ENCODE results near the gene GPBP1. TPM values are rescaled to one million over a fixed set of nuclear protein-coding genes. Genes with fewer than 3 reads are reported as not detected.

Gene GPBP1
- polyA plus RNA-seq, 1 of the 3 experiments (the other 2 are of a cell fraction), result 11.4 TPM

GRCh38 chr5:57199866-57200265 lies 26.0 kb downstream of the GPBP1 start:
- H3K9ac ChIP-seq, result no peak overlapping the region
- TF ChIP-seq NRF1 (IDR thresholded peaks at IDR 0.05; ENCODE audit: low read depth, low read length) (no peak), TAF1 (IDR thresholded peaks at IDR 0.05; ENCODE audit: borderline replicate concordance, low read depth, low read length) (no peak)
- 94% methylated on average over 8 of the region's 8 CpGs for WGBS (ENCODE audit: low lambda C conversion rate)
- H3K9me3 ChIP-seq, result no peaks in the 10 kb centered on the region
- no peaks in the 10 kb centered on the region for H3K9me2 ChIP-seq
- H3K79me2 ChIP-seq (ENCODE audit: insufficient read depth), result peaks cover 100% of the 10 kb centered on the region
- H3K4me3 ChIP-seq (ENCODE audit: low read depth in 2 of 2, low read length in 1 of 2), result no peak overlapping the region
- H3K27me3 ChIP-seq (ENCODE audit: insufficient read depth), result no peaks in the 10 kb centered on the region
- H3K4me2 ChIP-seq, result no peak overlapping the region
- no peak overlapping the region for H2AFZ ChIP-seq (ENCODE audit: low read depth)
- H3K36me3 ChIP-seq (replicated peaks in 1 of 2; ENCODE audit: control insufficient read depth in 1 of 2, insufficient read depth in 2 of 2, low read length in 1 of 2), result peaks cover 0 to 7% of the 10 kb centered on the region in 2 experiments
- CTCF ChIA-PET, result no interaction called here
- POLR2A ChIA-PET, result no interaction called here
- no peak for DNase-seq
- H3K4me1 ChIP-seq (ENCODE audit: control insufficient read depth in 1 of 2, insufficient read depth in 2 of 2, low read depth in 1 of 2, low read length in 1 of 2), result peaks cover 0 to 12% of the 10 kb centered on the region in 2 experiments; a peak in 1 of 4 replicates
- H3F3A ChIP-seq (replicated peaks; ENCODE audit: insufficient read depth), result peaks cover 5% of the 10 kb centered on the region
- H4K20me1 ChIP-seq (ENCODE audit: insufficient read depth), result peaks cover 79% of the 10 kb centered on the region
- H3K27ac ChIP-seq (ENCODE audit: low read depth in 2 of 2, low read length in 1 of 2), result no peak overlapping the region

- peaks cover 0 to 7% of the 10 kb centered on the region in 2 experiments for H3K36me3 ChIP-seq (replicated peaks in 1 of 2; ENCODE audit: control insufficient read depth in 1 of 2, insufficient read depth in 2 of 2, low read length in 1 of 2)
- H3F3A ChIP-seq (replicated peaks; ENCODE audit: insufficient read depth), result peaks cover 5% of the 10 kb centered on the region
- ChIA-PET CTCF (interaction anchor here (1.6 kb wide), 1 partner anchor 10 kb away, joined by 3 read pairs; no protein-coding TSS in a partner anchor), POLR2A (no interaction called here)
- H3K4me1 ChIP-seq (ENCODE audit: control insufficient read depth in 1 of 2, insufficient read depth in 2 of 2, low read depth in 1 of 2, low read length in 1 of 2), result peaks cover 4 to 12% of the 10 kb centered on the region in 2 experiments; a peak in 2 of 4 replicates
- H3K27ac ChIP-seq (ENCODE audit: low read depth in 2 of 2, low read length in 1 of 2), result no peak overlapping the region
- peaks cover 100% of the 10 kb centered on the region for H3K79me2 ChIP-seq (ENCODE audit: insufficient read depth)
- no peak overlapping the region for H3K9ac ChIP-seq
- no peak overlapping the region for H3K4me2 ChIP-seq
- no peaks in the 10 kb centered on the region for H3K27me3 ChIP-seq (ENCODE audit: insufficient read depth)
- H3K9me3 ChIP-seq, result no peaks in the 10 kb centered on the region
- H3K9me2 ChIP-seq, result no peaks in the 10 kb centered on the region
- no peak for DNase-seq
- H3K4me3 ChIP-seq (ENCODE audit: low read depth in 2 of 2, low read length in 1 of 2), result no peak overlapping the region
- 93% methylated on average over 1 of the region's 1 CpG for WGBS (ENCODE audit: low lambda C conversion rate)
- TF ChIP-seq JUND (IDR thresholded peaks at IDR 0.05) (no peak), FOXJ3 (CRISPR knock-in tag; IDR thresholded peaks at IDR 0.05) (no peak), NRF1 (IDR thresholded peaks at IDR 0.05; ENCODE audit: low read depth, low read length) (no peak), RAD21 (IDR thresholded peaks at IDR 0.05; ENCODE audit: low read length) (no peak)
- no peak overlapping the region for H2AFZ ChIP-seq (ENCODE audit: low read depth)
- H4K20me1 ChIP-seq (ENCODE audit: insufficient read depth), result peaks cover 81% of the 10 kb centered on the region
Observed at GRCh38 chr5:57202811-57203210, 29.0 kb downstream of the GPBP1 start.

GRCh38 chr5:57207007-57207653 lies 33.3 kb downstream of the GPBP1 start:
- H3K27ac ChIP-seq (ENCODE audit: low read depth in 2 of 2, low read length in 1 of 2), result no peak overlapping the region
- POLR2A ChIA-PET, result no interaction called here
- no peaks in the 10 kb centered on the region for H3K9me2 ChIP-seq
- H3K79me2 ChIP-seq (ENCODE audit: insufficient read depth), result peaks cover 100% of the 10 kb centered on the region
- no peak for DNase-seq
- WGBS (ENCODE audit: low lambda C conversion rate), result 93% methylated on average over 7 of the region's 7 CpGs
- no peak overlapping the region for H3K4me2 ChIP-seq
- no peaks in the 10 kb centered on the region for H3K36me3 ChIP-seq (replicated peaks in 1 of 2; ENCODE audit: control insufficient read depth in 1 of 2, insufficient read depth in 2 of 2, low read length in 1 of 2)
- peaks cover 12% of the 10 kb centered on the region for H3F3A ChIP-seq (replicated peaks; ENCODE audit: insufficient read depth)
- H2AFZ ChIP-seq (ENCODE audit: low read depth), result no peak overlapping the region
- peaks cover 4 to 11% of the 10 kb centered on the region in 2 experiments; a peak in 2 of 4 replicates for H3K4me1 ChIP-seq (ENCODE audit: control insufficient read depth in 1 of 2, insufficient read depth in 2 of 2, low read depth in 1 of 2, low read length in 1 of 2)
- H3K4me3 ChIP-seq (ENCODE audit: low read depth in 2 of 2, low read length in 1 of 2), result no peak overlapping the region
- H3K27me3 ChIP-seq (ENCODE audit: insufficient read depth), result no peaks in the 10 kb centered on the region
- no peak overlapping the region for H3K9ac ChIP-seq
- CTCF ChIA-PET, result interaction anchor here (1.0 kb wide), 1 partner anchor 32 kb away, joined by 3 read pairs; no protein-coding TSS in a partner anchor
- no peaks in the 10 kb centered on the region for H3K9me3 ChIP-seq
- peaks cover 86% of the 10 kb centered on the region for H4K20me1 ChIP-seq (ENCODE audit: insufficient read depth)
- no peak for TF ChIP-seq TCF12 (IDR thresholded peaks at IDR 0.05)
- no peak for TF ChIP-seq USF1 (IDR thresholded peaks at IDR 0.05; ENCODE audit: borderline replicate concordance, low read depth)
- no peak for TF ChIP-seq USF2 (IDR thresholded peaks at IDR 0.05; ENCODE audit: borderline replicate concordance, low read depth, low read length)
- TF ChIP-seq TAF1 (IDR thresholded peaks at IDR 0.05; ENCODE audit: borderline replicate concordance, low read depth, low read length), result no peak
- TF ChIP-seq YY1 (IDR thresholded peaks at IDR 0.05; ENCODE audit: low read depth), result no peak
- no peak for TF ChIP-seq CHD2 (IDR thresholded peaks at IDR 0.05; ENCODE audit: low read length, partially characterized antibody)
- no peak for TF ChIP-seq RCOR1 (IDR thresholded peaks at IDR 0.05; ENCODE audit: low read length)
- no peak for TF ChIP-seq SMC3 (IDR thresholded peaks at IDR 0.05; ENCODE audit: low read depth, low read length)
- no peak for TF ChIP-seq EP300 (IDR thresholded peaks at IDR 0.05; ENCODE audit: borderline replicate concordance in 1 of 2, low read depth in 1 of 2, low read length in 1 of 2)
- no peak for TF ChIP-seq MEF2A (IDR thresholded peaks at IDR 0.05; ENCODE audit: borderline replicate concordance, low read depth)
- no peak for TF ChIP-seq EZH2phosphoT487 (IDR thresholded peaks at IDR 0.05; ENCODE audit: borderline replicate concordance, low read depth)
- TF ChIP-seq NRF1 (IDR thresholded peaks at IDR 0.05; ENCODE audit: low read depth, low read length), result no peak
- TF ChIP-seq SIN3A (IDR thresholded peaks at IDR 0.05; ENCODE audit: borderline replicate concordance, low read depth, low read length), result no peak
- TF ChIP-seq FOXM1 (IDR thresholded peaks at IDR 0.05; ENCODE audit: low read depth), result no peak
- TF ChIP-seq IRF3 (IDR thresholded peaks at IDR 0.05; ENCODE audit: low read depth, low read length), result no peak
- TF ChIP-seq MXI1 (IDR thresholded peaks at IDR 0.05; ENCODE audit: low read depth, low read length), result no peak
- TF ChIP-seq NFIC (IDR thresholded peaks at IDR 0.05; ENCODE audit: borderline replicate concordance), result no peak
